AG09309 (cell line): ENCODE data around the gene HEPACAM.

ENCODE experiments used
- DNase-seq: peaks from one replicate; pipeline ENCODE4 v3.0.0-alpha.2; 2010; ENCODE audit warnings: low read depth
- H3K4me3 ChIP-seq: 2 replicates; pipeline ENCODE4 v1.5.1; 2011; ENCODE audit warnings: mild to moderate bottlenecking, low read depth, low read length, moderate library complexity; ENCODE audit not compliant: control insufficient read depth
- TF ChIP-seq, protein P1 (sequence below): IDR thresholded peaks from 2 replicates; pipeline ENCODE4 v1.5.1; 2011; ENCODE audit warnings: mild to moderate bottlenecking, low read depth, low read length, inconsistent platforms; ENCODE audit not compliant: insufficient read depth, control insufficient read depth; ENCODE audit errors: missing control alignments

The HEPACAM gene

DNA sequence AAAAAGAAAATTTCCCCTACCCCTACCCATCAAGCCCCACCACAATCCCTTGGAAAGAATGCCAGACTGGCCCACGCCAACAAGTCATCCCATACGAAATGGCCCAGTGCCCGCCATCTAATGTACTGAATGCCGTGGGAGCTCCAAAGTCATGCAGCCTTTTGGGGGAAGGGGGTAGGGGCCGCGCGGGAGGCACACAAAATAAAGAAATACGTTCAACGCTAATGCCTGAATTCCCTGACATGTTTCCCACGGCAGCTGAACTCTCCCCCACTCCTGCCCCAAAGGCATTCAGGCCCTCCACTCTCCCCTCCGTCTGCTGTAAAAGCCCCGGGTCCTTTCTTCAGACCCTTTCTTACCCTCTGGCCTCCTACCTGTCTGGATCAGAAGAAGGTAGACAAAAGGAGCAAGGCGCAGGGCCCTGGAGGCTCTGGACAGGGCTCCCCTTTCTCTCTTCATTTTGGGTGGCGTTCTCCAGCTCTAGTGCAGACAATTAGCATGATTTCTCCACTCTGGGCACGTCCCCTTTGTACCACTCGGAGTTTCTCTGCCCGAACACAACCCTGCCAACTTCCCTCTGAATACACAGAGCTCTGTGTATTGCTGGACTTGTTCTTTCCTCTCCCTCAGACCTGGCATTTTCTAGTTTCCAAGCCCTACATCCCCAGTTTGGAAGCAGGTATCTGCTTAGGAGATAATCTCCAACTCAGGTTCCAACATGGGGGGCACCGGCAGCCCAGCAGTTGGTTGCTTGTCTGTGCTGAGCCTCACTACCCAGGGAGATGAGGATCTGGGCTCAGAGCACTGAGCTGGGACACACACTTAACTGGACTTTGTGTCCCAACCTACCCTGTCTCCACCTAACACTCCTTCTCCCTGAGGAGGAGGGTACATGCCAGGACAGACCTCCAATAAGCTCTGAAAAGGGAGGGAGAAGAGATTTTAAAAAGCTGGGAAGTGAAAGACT, at the start of gene HEPACAM:
Gene HEPACAM (minus strand): TSS at position 500 of the 967 bp plus-strand sequence. CDS start 41 bp downstream, at position 459.
- TF ChIP-seq, protein P1, sequence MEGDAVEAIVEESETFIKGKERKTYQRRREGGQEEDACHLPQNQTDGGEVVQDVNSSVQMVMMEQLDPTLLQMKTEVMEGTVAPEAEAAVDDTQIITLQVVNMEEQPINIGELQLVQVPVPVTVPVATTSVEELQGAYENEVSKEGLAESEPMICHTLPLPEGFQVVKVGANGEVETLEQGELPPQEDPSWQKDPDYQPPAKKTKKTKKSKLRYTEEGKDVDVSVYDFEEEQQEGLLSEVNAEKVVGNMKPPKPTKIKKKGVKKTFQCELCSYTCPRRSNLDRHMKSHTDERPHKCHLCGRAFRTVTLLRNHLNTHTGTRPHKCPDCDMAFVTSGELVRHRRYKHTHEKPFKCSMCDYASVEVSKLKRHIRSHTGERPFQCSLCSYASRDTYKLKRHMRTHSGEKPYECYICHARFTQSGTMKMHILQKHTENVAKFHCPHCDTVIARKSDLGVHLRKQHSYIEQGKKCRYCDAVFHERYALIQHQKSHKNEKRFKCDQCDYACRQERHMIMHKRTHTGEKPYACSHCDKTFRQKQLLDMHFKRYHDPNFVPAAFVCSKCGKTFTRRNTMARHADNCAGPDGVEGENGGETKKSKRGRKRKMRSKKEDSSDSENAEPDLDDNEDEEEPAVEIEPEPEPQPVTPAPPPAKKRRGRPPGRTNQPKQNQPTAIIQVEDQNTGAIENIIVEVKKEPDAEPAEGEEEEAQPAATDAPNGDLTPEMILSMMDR = no peak
- no peak for DNase-seq
- no peak within 1 kb of the TSS for H3K4me3 ChIP-seq

DNA sequence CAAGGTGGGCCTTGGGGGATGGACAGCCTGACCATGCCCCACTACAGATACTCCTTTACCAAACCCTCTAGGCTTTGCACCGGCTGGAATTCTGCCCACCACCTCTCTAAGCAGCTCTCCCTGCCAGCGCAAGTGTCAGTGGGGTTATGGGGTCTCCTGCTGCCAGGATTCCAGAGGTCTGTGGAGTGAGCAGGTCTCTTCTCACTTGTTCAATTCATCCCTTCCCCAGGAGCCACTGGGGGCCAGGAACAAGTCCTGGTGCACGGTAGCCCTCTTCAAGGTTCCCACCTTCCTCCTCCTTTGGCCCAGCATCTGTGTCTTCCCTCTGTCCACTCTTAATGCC, 48.6 kb upstream of the HEPACAM start:
- H3K4me3 ChIP-seq = no peak overlapping the region
- TF ChIP-seq, protein P1 = no peak

GRCh38 chr11:124983674-124984511, 48.0 kb upstream of the HEPACAM start:
- DNase-seq = no peak
- TF ChIP-seq, protein P1 = no peak
- H3K4me3 ChIP-seq = no peak overlapping the region

More for the DNA sequence above, 48.6 kb upstream of the HEPACAM start:
- DNase-seq = no peak

- no peak overlapping the region for H3K4me3 ChIP-seq
- TF ChIP-seq, protein P1 = no peak
- no peak for DNase-seq
These were observed 46.2 kb upstream of the HEPACAM start for GRCh38 chr11:124982043-124982442.

DNA sequence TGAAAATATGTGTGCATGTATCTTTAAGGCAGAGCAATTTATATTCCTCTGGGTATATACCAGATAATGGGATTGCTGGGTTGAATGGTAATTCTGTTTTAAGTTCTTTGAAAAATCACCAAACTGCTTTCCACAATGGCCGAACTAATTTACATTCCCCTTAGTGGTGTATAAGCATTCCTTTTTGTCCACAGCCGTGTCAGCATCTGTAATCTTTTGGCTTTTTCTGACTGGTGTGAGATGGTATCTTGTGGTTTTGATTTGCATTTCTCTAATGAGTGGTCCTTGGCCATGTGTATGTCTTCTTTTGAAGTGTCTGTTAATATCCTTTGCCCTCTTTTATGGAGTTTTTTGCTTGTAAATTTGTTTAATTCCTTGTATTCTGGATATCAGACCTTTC, 42.5 kb upstream of the HEPACAM start:
- DNase-seq = no peak
- no peak overlapping the region for H3K4me3 ChIP-seq

GRCh38 chr11:124977006-124977405, 41.2 kb upstream of the HEPACAM start:
- no peak overlapping the region for H3K4me3 ChIP-seq
- no peak for DNase-seq

More for the DNA sequence above, 42.5 kb upstream of the HEPACAM start:
- TF ChIP-seq, protein P1 = no peak

More at GRCh38 chr11:124977006-124977405, 41.2 kb upstream of the HEPACAM start:
- TF ChIP-seq, protein P1 = no peak
